Activated CD4-positive, alpha-beta T cell treated with anti-CD3 and anti-CD28 coated beads for 36 hours (primary cell): ENCODE data around the gene CORIN. TPM values are rescaled to one million over a fixed set of nuclear protein-coding genes. Genes with fewer than 3 reads are reported as not detected.

Experiments
- ATAC-seq: fragments of 200-7000 bp; cut with Tn5 transposase; one replicate; pipeline ENCODE4 v1.10.0; 2021; ENCODE audit warnings: mild to moderate bottlenecking, moderate library complexity
- CTCF ChIA-PET: fragments of 350-600 bp; sonication (Branson Sonifier 250); formaldehyde crosslinking; loops from one replicate; lab custom pipeline; 2021; ENCODE audit warnings: antibody characterized with exemption; lab: Charles Lee
- POLR2A ChIA-PET: fragments of 350-600 bp; sonication (Branson Sonifier 250); formaldehyde crosslinking; loops from one replicate; lab custom pipeline; 2021; ENCODE audit warnings: antibody characterized with exemption, inconsistent platforms; lab: Charles Lee
- DNase-seq: peaks from one replicate; pipeline ENCODE4 v3.0.0-alpha.2; 2020
- H3K27ac Mint-ChIP-seq: one replicate; pipeline ENCODE4 v1.8.0; 2021; ENCODE audit warnings: mixed read lengths
- H3K27me3 Mint-ChIP-seq: one replicate; pipeline ENCODE4 v1.8.0; 2021; ENCODE audit warnings: mixed read lengths
- H3K36me3 Mint-ChIP-seq: one replicate; pipeline ENCODE4 v1.8.0; 2021; ENCODE audit warnings: low read depth, mixed read lengths
- H3K4me1 Mint-ChIP-seq: one replicate; pipeline ENCODE4 v1.8.0; 2021; ENCODE audit warnings: mixed read lengths
- H3K4me3 Mint-ChIP-seq: one replicate; pipeline ENCODE4 v1.8.0; 2021; ENCODE audit warnings: mild to moderate bottlenecking, moderate library complexity, mixed read lengths
- H3K9me3 Mint-ChIP-seq: one replicate; pipeline ENCODE4 v1.8.0; 2021; ENCODE audit warnings: low read depth, mixed read lengths
- intact Hi-C, 2 experiments: fragments of 100-400 bp; cut with DNase I in 1 of 2; cut with micrococcal nuclease in 1 of 2; formaldehyde crosslinking; loops; one replicate each; pipeline versions ENCODE4 v1.14.2 to v1.15.1; 2022 to 2024; cut with DNase I, micrococcal nuclease
- total RNA-seq, 2 experiments: library from RNA; stranded (reverse); gene quantifications; one replicate each; pipeline ENCODE4 v1.2.3, GENCODE V29; 2021

Gene CORIN
- total RNA-seq, 2 experiments from 2014 or later = not detected

GRCh38 chr4:47661741-47662140 is 176.1 kb downstream of the CORIN start:
- ChIA-PET CTCF (interaction anchor here (1.0 to 1.5 kb wide), 3 partner anchors 14 to 272 kb away, joined by 3 to 5 read pairs (median 4); no protein-coding TSS in a partner anchor), POLR2A (no interaction called here)
- ATAC-seq = no peak
- no peak for DNase-seq
- Mint-ChIP-seq H3K36me3 (no peaks in the 10 kb centered on the region), H3K9me3 (no peaks in the 10 kb centered on the region), H3K27me3 (peaks cover 12% of the 10 kb centered on the region), H3K4me1 (no peaks in the 10 kb centered on the region), H3K27ac (no peak overlapping the region), H3K4me3 (no peak overlapping the region)
- intact Hi-C loops = no loop called here

- Mint-ChIP-seq H3K9me3 (no peaks in the 10 kb centered on the region), H3K36me3 (no peaks in the 10 kb centered on the region), H3K4me3 (no peak overlapping the region), H3K27ac (no peak overlapping the region), H3K27me3 (peaks cover 6% of the 10 kb centered on the region), H3K4me1 (no peaks in the 10 kb centered on the region)
- DNase-seq (no peak), ATAC-seq (no peak)
- POLR2A ChIA-PET = no interaction called here
- CTCF ChIA-PET = interaction anchor here (0.7 kb wide), 1 partner anchor 1471 kb away, joined by 3 read pairs; no protein-coding TSS in a partner anchor
- intact Hi-C loops = no loop called here
These were observed 178.5 kb downstream of the CORIN start for GRCh38 chr4:47659342-47659741.

DNA sequence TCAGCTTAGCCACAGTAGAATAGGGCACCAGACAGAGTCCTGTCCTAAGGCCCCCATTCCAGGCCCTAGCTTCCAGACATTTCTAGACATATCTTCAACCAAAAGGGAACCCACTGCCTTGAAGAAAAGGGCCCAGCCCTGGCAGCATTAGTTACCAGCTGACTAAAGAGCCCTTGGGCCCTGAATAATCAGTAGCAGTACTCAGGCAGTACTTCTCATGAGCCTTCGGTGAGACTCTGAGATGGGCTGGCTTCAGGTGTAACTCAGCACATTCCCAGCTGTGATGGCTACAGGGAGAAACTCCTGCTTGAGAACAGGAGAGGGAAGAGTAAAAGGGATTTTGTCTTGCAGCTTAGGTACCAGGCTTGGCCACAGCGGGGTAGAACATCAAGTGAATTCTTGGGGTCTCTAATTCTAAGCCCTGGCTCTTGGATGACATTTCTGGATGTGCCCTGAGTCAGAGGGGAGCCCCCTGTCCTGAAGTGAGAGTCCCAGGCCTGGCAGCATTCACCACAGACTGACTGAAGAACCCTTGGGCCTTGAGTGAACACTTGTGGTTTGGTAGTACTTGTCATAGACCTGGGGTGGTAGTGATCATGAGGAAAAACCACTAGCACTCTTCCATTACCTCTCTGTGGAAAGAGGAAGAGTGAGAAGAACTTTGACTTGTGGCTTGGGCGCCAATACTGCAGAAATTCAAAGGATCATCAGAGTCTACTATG is 182.7 kb downstream of the CORIN start:
- no peak overlapping the region for H3K4me3 Mint-ChIP-seq
- ChIA-PET POLR2A (no interaction called here), CTCF (no interaction called here)
- H3K36me3 Mint-ChIP-seq = no peaks in the 10 kb centered on the region
- peaks cover 4% of the 10 kb centered on the region for H3K27me3 Mint-ChIP-seq
- H3K27ac Mint-ChIP-seq = no peak overlapping the region
- peak; percentile 7 for DNase-seq
- ATAC-seq = peak; percentile 33
- H3K4me1 Mint-ChIP-seq = no peaks in the 10 kb centered on the region
- no peaks in the 10 kb centered on the region for H3K9me3 Mint-ChIP-seq
- intact Hi-C loops = no loop called here

GRCh38 chr4:47652092-47652491 is 185.8 kb downstream of the CORIN start:
- ATAC-seq (no peak), DNase-seq (no peak)
- ChIA-PET CTCF (interaction anchor here (0.9 to 1.3 kb wide), 2 partner anchors 11 to 185 kb away, joined by 3 to 4 read pairs; no protein-coding TSS in a partner anchor), POLR2A (no interaction called here)
- intact Hi-C loops = no loop called here
- Mint-ChIP-seq H3K9me3 (no peaks in the 10 kb centered on the region), H3K4me3 (no peak overlapping the region), H3K27ac (no peak overlapping the region), H3K27me3 (peaks cover 2% of the 10 kb centered on the region), H3K4me1 (no peaks in the 10 kb centered on the region), H3K36me3 (no peaks in the 10 kb centered on the region)

- no peak for ATAC-seq
- Mint-ChIP-seq H3K9me3 (no peaks in the 10 kb centered on the region), H3K4me3 (no peak overlapping the region), H3K4me1 (no peaks in the 10 kb centered on the region), H3K36me3 (no peaks in the 10 kb centered on the region), H3K27me3 (peaks cover 2% of the 10 kb centered on the region), H3K27ac (no peak overlapping the region)
- intact Hi-C loops = no loop called here
- POLR2A ChIA-PET = no interaction called here
- CTCF ChIA-PET = interaction anchor here (0.9 to 1.3 kb wide), 2 partner anchors 12 to 186 kb away, joined by 3 to 4 read pairs; no protein-coding TSS in a partner anchor
- DNase-seq = no peak
These were observed 186.6 kb downstream of the CORIN start for GRCh38 chr4:47651231-47651630.

GRCh38 chr4:47650584-47651130 is 187.2 kb downstream of the CORIN start:
- ChIA-PET POLR2A (no interaction called here), CTCF (no interaction called here)
- ATAC-seq = no peak
- Mint-ChIP-seq H3K36me3 (no peaks in the 10 kb centered on the region), H3K4me1 (no peaks in the 10 kb centered on the region), H3K4me3 (no peak overlapping the region), H3K9me3 (no peaks in the 10 kb centered on the region), H3K27me3 (peaks cover 2% of the 10 kb centered on the region), H3K27ac (no peak overlapping the region)
- no peak for DNase-seq
- intact Hi-C loops = no loop called here

GRCh38 chr4:47647544-47647943 is 190.3 kb downstream of the CORIN start:
- Mint-ChIP-seq H3K27ac (no peak overlapping the region), H3K4me1 (no peaks in the 10 kb centered on the region), H3K4me3 (no peak overlapping the region), H3K9me3 (no peaks in the 10 kb centered on the region), H3K27me3 (peaks cover 2% of the 10 kb centered on the region), H3K36me3 (no peaks in the 10 kb centered on the region)
- DNase-seq (no peak), ATAC-seq (no peak)
- ChIA-PET CTCF (interaction anchor here (1.1 kb wide), 1 partner anchor 14 kb away, joined by 4 read pairs; no protein-coding TSS in a partner anchor), POLR2A (no interaction called here)
- intact Hi-C loops = no loop called here

GRCh38 chr4:47647029-47647428 is 190.8 kb downstream of the CORIN start:
- CTCF ChIA-PET = interaction anchor here (1.1 kb wide), 1 partner anchor 14 kb away, joined by 4 read pairs; no protein-coding TSS in a partner anchor
- POLR2A ChIA-PET = no interaction called here

GRCh38 chr4:47646372-47646771 is 191.5 kb downstream of the CORIN start:
- no peaks in the 10 kb centered on the region for H3K9me3 Mint-ChIP-seq
- H3K36me3 Mint-ChIP-seq = no peaks in the 10 kb centered on the region
- H3K27ac Mint-ChIP-seq = no peak overlapping the region
- ChIA-PET POLR2A (no interaction called here), CTCF (no interaction called here)
- H3K27me3 Mint-ChIP-seq = peaks cover 4% of the 10 kb centered on the region
- no peaks in the 10 kb centered on the region for H3K4me1 Mint-ChIP-seq
- intact Hi-C loops = no loop called here
- DNase-seq (no peak), ATAC-seq (no peak)
- H3K4me3 Mint-ChIP-seq = no peak overlapping the region

More at GRCh38 chr4:47647029-47647428, 190.8 kb downstream of the CORIN start:
- Mint-ChIP-seq H3K4me1 (no peaks in the 10 kb centered on the region), H3K27me3 (peaks cover 2% of the 10 kb centered on the region), H3K9me3 (no peaks in the 10 kb centered on the region), H3K4me3 (no peak overlapping the region), H3K36me3 (no peaks in the 10 kb centered on the region), H3K27ac (no peak overlapping the region)
- intact Hi-C loops = no loop called here
- DNase-seq (no peak), ATAC-seq (no peak)

DNA sequence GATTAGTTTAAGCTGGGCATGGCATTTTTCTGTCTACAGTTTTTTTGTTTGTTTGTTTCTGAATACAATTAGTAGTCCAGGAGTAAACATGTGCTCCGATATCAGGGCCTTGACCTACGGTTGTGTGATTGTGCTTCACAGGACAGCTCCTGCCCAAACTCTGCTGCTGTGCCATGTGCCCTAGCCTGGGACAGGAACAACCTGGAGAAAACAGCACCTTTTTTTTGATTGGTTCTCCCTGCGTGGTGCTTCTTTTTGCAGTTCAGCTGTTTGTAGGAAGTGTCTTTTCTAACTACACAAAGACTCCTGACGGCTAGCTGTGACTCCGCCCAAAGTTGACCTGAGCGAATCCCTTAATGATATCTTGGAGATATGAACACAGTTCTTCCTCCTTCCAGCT is 194.0 kb downstream of the CORIN start:
- ChIA-PET CTCF (no interaction called here), POLR2A (no interaction called here)
- Mint-ChIP-seq H3K36me3 (no peaks in the 10 kb centered on the region), H3K4me1 (no peaks in the 10 kb centered on the region), H3K27ac (no peak overlapping the region), H3K9me3 (no peaks in the 10 kb centered on the region), H3K27me3 (peaks cover 2% of the 10 kb centered on the region), H3K4me3 (no peak overlapping the region)
- ATAC-seq = no peak
- intact Hi-C loops = no loop called here
- no peak for DNase-seq

GRCh38 chr4:47642985-47643760 is 194.7 kb downstream of the CORIN start:
- POLR2A ChIA-PET = interaction anchor here (0.7 kb wide), 1 partner anchor 43 kb away, joined by 4 read pairs; no protein-coding TSS in a partner anchor
- H3K9me3 Mint-ChIP-seq = peaks cover under 1% of the 10 kb centered on the region
- H3K36me3 Mint-ChIP-seq = no peaks in the 10 kb centered on the region
- intact Hi-C loops = no loop called here
- no peaks in the 10 kb centered on the region for H3K4me1 Mint-ChIP-seq
- ATAC-seq = no peak
- no peak for DNase-seq
- no peak overlapping the region for H3K27ac Mint-ChIP-seq
- H3K27me3 Mint-ChIP-seq = peaks cover 2% of the 10 kb centered on the region
- CTCF ChIA-PET = interaction anchor here (0.7 kb wide), 1 partner anchor 15 kb away, joined by 3 read pairs; no protein-coding TSS in a partner anchor
- no peak overlapping the region for H3K4me3 Mint-ChIP-seq
